ENCODE data around the gene SLC35G3. TPM values are rescaled to one million over a fixed set of nuclear protein-coding genes. Genes with fewer than 3 reads are reported as not detected.

Gene SLC35G3
- total RNA-seq, 1 experiment from 2014 or later, result not detected

GRCh38 chr17:35175638-35176415 lies 18.4 kb downstream of the SLC35G3 start:
- Histone ChIP-seq H4K91ac (ENCODE audit: insufficient read length, low read depth, low read length) (no peak overlapping the region), H3K4me2 (ENCODE audit: insufficient read depth, insufficient read length, low read length) (no peak overlapping the region), H3K4me1 (ENCODE audit: insufficient read depth, low read length) (no peaks in the 10 kb centered on the region), H3K27ac (ENCODE audit: insufficient read length, low read depth, low read length) (no peak overlapping the region), H3K79me1 (ENCODE audit: insufficient read depth, low read depth, low read length, poor library complexity, severe bottlenecking) (no peaks in the 10 kb centered on the region), H3K9me3 (ENCODE audit: control insufficient read depth, low read depth, low read length) (no peaks in the 10 kb centered on the region), H3K23ac (ENCODE audit: insufficient read length, low read depth, low read length) (no peak overlapping the region), H4K20me1 (ENCODE audit: control insufficient read depth, insufficient read depth, insufficient read length) (no peaks in the 10 kb centered on the region), H2BK5ac (ENCODE audit: insufficient read length, low read length) (no peak overlapping the region), H2BK12ac (ENCODE audit: insufficient read length, low read depth, low read length) (no peak overlapping the region), H3K79me2 (ENCODE audit: insufficient read depth, low read length) (no peaks in the 10 kb centered on the region), H2AK5ac (ENCODE audit: insufficient read length, low read length) (no peak overlapping the region), H4K8ac (replicated peaks; ENCODE audit: insufficient read length, low read depth, low read length) (no peak overlapping the region), H3K56ac (ENCODE audit: insufficient read length, low read depth, low read length) (no peak overlapping the region), H2BK120ac (ENCODE audit: low read depth, low read length, poor library complexity, severe bottlenecking) (no peak overlapping the region), H4K5ac (ENCODE audit: insufficient read length, low read depth, low read length) (no peak overlapping the region), H2BK15ac (ENCODE audit: low read depth, low read length) (no peak overlapping the region), H2BK20ac (ENCODE audit: low read depth, low read length, poor library complexity, severe bottlenecking) (no peak overlapping the region), H3K4ac (ENCODE audit: low read depth, low read length) (no peak overlapping the region), H3K9ac (ENCODE audit: extremely low read depth, insufficient read length, low read length) (no peak overlapping the region), H2AFZ (ENCODE audit: low read length) (no peak overlapping the region), H3K27me3 (ENCODE audit: insufficient read depth, low read length) (no peaks in the 10 kb centered on the region), H3K14ac (ENCODE audit: insufficient read depth, low read length) (no peak overlapping the region), H3K18ac (ENCODE audit: insufficient read length, low read depth, low read length) (no peak overlapping the region), H3T11ph (ENCODE audit: low read length) (no peak overlapping the region), H3K23me2 (ENCODE audit: insufficient read length, low read depth, low read length, poor library complexity, severe bottlenecking) (peaks cover 3% of the 10 kb centered on the region)
- H3K27ac Mint-ChIP-seq, result peak overlapping the region in 1 of 3 experiments; percentile 3; a peak in 1 of 7 replicates
- H3K36me3 Mint-ChIP-seq (ENCODE audit: insufficient read depth in 1 of 3, low read depth in 3 of 3), result no peaks in the 10 kb centered on the region; a peak in 1 of 7 replicates
- H3K4me1 Mint-ChIP-seq, result no peaks in the 10 kb centered on the region
- no CpG with 5 or more reads among the region's 9 CpGs for WGBS (ENCODE audit: extremely low coverage, insufficient read length, low lambda C conversion rate)
- H3K4me3 Mint-ChIP-seq, result no peak overlapping the region; a peak in 1 of 5 replicates
- no peak for TF ChIP-seq CTCF (conservative IDR thresholded peaks at IDR 0.05)
- peaks cover 6% of the 10 kb centered on the region for H3K27me3 Mint-ChIP-seq (ENCODE audit: low read depth)
- peaks cover 2 to 6% of the 10 kb centered on the region in 2 experiments; a peak in 2 of 5 replicates for H3K9me3 Mint-ChIP-seq
- DNase-seq, result no peak

Measured in H9 (cell line).